GM12878 (cell line): Measurements from ENCODE around the gene OSBPL5. TPM values are rescaled to one million over a fixed set of nuclear protein-coding genes. Genes with fewer than 3 reads are reported as not detected.
A peak's percentile ranks its signal among the peaks of the same experiment; 100 is the strongest.

Experiments used
- IRF5 ChIP-seq: fragments of 450-650 bp; IDR thresholded peaks from 2 replicates; pipeline ENCODE4 v1.6.1; 2017; ENCODE audit warnings: borderline replicate concordance
- NFYA ChIP-seq: IDR thresholded peaks from 2 replicates; pipeline ENCODE4 v1.6.1; 2011; ENCODE audit warnings: low read depth, mild to moderate bottlenecking, low read length, improper control_type of control experiment, borderline replicate concordance
- ZNF687 ChIP-seq: fragments of 450-650 bp; IDR thresholded peaks from 2 replicates; pipeline ENCODE4 v1.6.1; 2017; ENCODE audit warnings: mild to moderate bottlenecking, moderate library complexity
- polyA plus RNA-seq, 11 experiments: library from polyadenylated mRNA; depleted of rRNA in 4 of 11; unstranded in 6 of 11; stranded (reverse) in 5 of 11; fragments of >200 nt; fragmentation: Nextera tagmentation in 4 of 11; fragmentation: Illumina TruSeq in 1 of 11; extraction: Ambion mirVana in 4 of 11; extraction: Trizol in 1 of 11; gene quantifications; 1 replicate in 1 of 11; 2 replicates in 10 of 11; pipeline versions ENCODE4 v1.2.1 to v1.2.3, GENCODE V29; 2011 to 2016; ENCODE audit warnings: inconsistent platforms in 2 of 11, missing spikeins in 2 of 11, low read depth in 1 of 11
- total RNA-seq, 4 experiments: library from RNA; depleted of rRNA in 3 of 4; stranded (reverse); fragments of >200 nt in 3 of 4; fragmentation: Illumina TruSeq in 1 of 4; extraction: Trizol in 1 of 4; gene quantifications; 2 replicates each; pipeline versions ENCODE4 v1.2.1 to v1.2.3, GENCODE V29; 2013 to 2021
- TF ChIP-seq, protein P1 (sequence below): fragments of 450-650 bp; IDR thresholded peaks from 2 replicates; pipeline ENCODE4 v1.6.1; 2016; ENCODE audit warnings: mild to moderate bottlenecking

OSBPL5 gene
- total and polyA plus RNA-seq, 10 of the 15 experiments (the other 5 are each of a cell fraction or from before 2014, with no cell fraction given): not detected

DNA sequence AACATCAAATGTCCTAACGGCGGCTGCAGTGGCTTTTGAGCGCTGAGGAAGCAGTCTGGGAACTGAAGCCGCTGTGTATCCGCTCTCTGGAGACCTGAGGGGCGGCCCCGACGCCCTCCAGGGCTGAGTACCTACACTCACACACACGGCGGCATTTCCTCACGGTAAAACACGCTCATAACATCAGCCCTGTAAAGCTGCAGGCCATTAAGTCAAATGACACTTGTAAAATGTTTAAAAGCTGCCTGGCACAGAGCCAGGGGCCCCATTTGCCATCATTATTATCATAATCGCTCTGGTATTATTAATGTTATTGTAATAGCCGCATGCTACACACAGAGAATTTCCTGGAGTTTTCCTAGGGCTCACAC, 113.0 kb downstream of the OSBPL5 start (continued):
- 0 out of 2 replicates have a peak, but pooled peaks have one; percentile 2 for TF ChIP-seq ZNF687
- no peak for TF ChIP-seq NFYA
- TF ChIP-seq, protein P1, sequence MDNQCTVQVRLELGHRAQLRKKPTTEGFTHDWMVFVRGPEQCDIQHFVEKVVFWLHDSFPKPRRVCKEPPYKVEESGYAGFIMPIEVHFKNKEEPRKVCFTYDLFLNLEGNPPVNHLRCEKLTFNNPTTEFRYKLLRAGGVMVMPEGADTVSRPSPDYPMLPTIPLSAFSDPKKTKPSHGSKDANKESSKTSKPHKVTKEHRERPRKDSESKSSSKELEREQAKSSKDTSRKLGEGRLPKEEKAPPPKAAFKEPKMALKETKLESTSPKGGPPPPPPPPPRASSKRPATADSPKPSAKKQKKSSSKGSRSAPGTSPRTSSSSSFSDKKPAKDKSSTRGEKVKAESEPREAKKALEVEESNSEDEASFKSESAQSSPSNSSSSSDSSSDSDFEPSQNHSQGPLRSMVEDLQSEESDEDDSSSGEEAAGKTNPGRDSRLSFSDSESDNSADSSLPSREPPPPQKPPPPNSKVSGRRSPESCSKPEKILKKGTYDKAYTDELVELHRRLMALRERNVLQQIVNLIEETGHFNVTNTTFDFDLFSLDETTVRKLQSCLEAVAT: 0 out of 2 replicates have a peak, but pooled peaks have one; percentile 12
- no peak for TF ChIP-seq IRF5
